HG03045 (cell line): ENCODE measurements around the gene OXER1.
"Not testable (repeated sequence)": the region's sequence is repeated elsewhere in the genome, so short reads cannot be mapped to it uniquely, and the experiment has no call there.

Experiments used
- ATAC-seq: cut with Tn5 transposase; IDR thresholded peaks from one replicate; pipeline ENCODE4 v1.9.1; 2021; ENCODE audit warnings: mild to moderate bottlenecking, moderate library complexity; ENCODE audit not compliant: unreplicated experiment

Gene OXER1

GRCh38 chr2:42754021-42754775 is 9.7 kb downstream of the OXER1 start:
- peak; percentile 37 for ATAC-seq

- ATAC-seq = no peak
Observed at GRCh38 chr2:42752816-42753813, 10.8 kb downstream of the OXER1 start.

- ATAC-seq = peak; percentile 61
Observed at GRCh38 chr2:42752314-42752713, 11.6 kb downstream of the OXER1 start.

GRCh38 chr2:42748840-42749239 is 15.1 kb downstream of the OXER1 start:
- ATAC-seq = no peak

- no peak for ATAC-seq
Observed at GRCh38 chr2:42747422-42747821, 16.5 kb downstream of the OXER1 start.

GRCh38 chr2:42744545-42745082 is 19.3 kb downstream of the OXER1 start:
- no peak for ATAC-seq

- no peak for ATAC-seq
Observed at GRCh38 chr2:42743659-42743990, 20.3 kb downstream of the OXER1 start.

GRCh38 chr2:42742740-42743658 is 20.9 kb downstream of the OXER1 start:
- ATAC-seq = no peak

- ATAC-seq = no peak
Observed at GRCh38 chr2:42741140-42741539, 22.8 kb downstream of the OXER1 start.

- no peak for ATAC-seq
Observed at GRCh38 chr2:42736598-42737322, 27.2 kb downstream of the OXER1 start.

- ATAC-seq = no peak
Observed at GRCh38 chr2:42733852-42734251, 30.1 kb downstream of the OXER1 start.

- ATAC-seq = not testable (repeated sequence)
Observed at GRCh38 chr2:42731316-42731715, 32.6 kb downstream of the OXER1 start.

- ATAC-seq = no peak
Observed at GRCh38 chr2:42726680-42727079, 37.3 kb downstream of the OXER1 start.

GRCh38 chr2:42725657-42726056 is 38.3 kb downstream of the OXER1 start:
- no peak for ATAC-seq

GRCh38 chr2:42724886-42725285 is 39.0 kb downstream of the OXER1 start:
- no peak for ATAC-seq

- ATAC-seq = no peak
Observed at GRCh38 chr2:42723465-42723864, 40.5 kb downstream of the OXER1 start.

- peak; percentile 90 for ATAC-seq
Observed at GRCh38 chr2:42722320-42723190, 41.4 kb downstream of the OXER1 start.

- ATAC-seq = no peak
Observed at GRCh38 chr2:42721898-42722297, 42.0 kb downstream of the OXER1 start.

- ATAC-seq = no peak
Observed at GRCh38 chr2:42714686-42715085, 49.2 kb downstream of the OXER1 start.
